Heart right ventricle (tissue), 16 donors: ENCODE results near the gene MREG. TPM values are rescaled to one million over a fixed set of nuclear protein-coding genes. Genes with fewer than 3 reads are reported as not detected.

Experiments used
- ATAC-seq, 8 donors: fragments of 200-7000 bp; cut with Tn5 transposase; one replicate each; pipeline ENCODE4 v1.9.1; 2020; ENCODE audit warnings: mild to moderate bottlenecking in 8 of 8, moderate library complexity in 8 of 8, moderate number of reproducible peaks in 1 of 8
- DNase-seq, 2 donors: peaks; one replicate each; pipeline ENCODE4 v3.0.0-alpha.2; 2020
- H3K27ac ChIP-seq, 10 donors: fragments of 200-600 bp; sonication (generic) in 2 of 10; one replicate each; pipeline versions ENCODE4 v1.5.0 to v1.8.0; 2020 to 2022; ENCODE audit warnings: mild to moderate bottlenecking in 3 of 10
- H3K27me3 ChIP-seq, 7 donors: fragments of 200-600 bp; one replicate each; pipeline ENCODE4 v1.8.0; 2021 to 2022; ENCODE audit warnings: mild to moderate bottlenecking in 2 of 7
- H3K36me3 ChIP-seq, 9 donors: fragments of 200-600 bp; sonication (generic) in 1 of 9; one replicate each; pipeline versions ENCODE4 v1.5.0 to v1.8.0; 2020 to 2022; ENCODE audit warnings: mild to moderate bottlenecking in 2 of 9
- H3K4me1 ChIP-seq, 9 donors: fragments of 200-600 bp; sonication (generic) in 1 of 9; one replicate each; pipeline versions ENCODE4 v1.5.0 to v1.8.0; 2020 to 2022; ENCODE audit warnings: mild to moderate bottlenecking in 4 of 9
- H3K4me3 ChIP-seq, 10 donors: fragments of 200-600 bp; sonication (generic) in 2 of 10; one replicate each; pipeline versions ENCODE4 v1.5.0 to v1.8.0; 2020 to 2022; ENCODE audit warnings: mild to moderate bottlenecking in 7 of 10, moderate library complexity in 2 of 10
- H3K9me3 ChIP-seq, 11 donors: fragments of 200-600 bp in 10 of 11; sonication (generic) in 2 of 11; one replicate each; pipeline versions ENCODE4 v1.5.0 to v1.8.0; 2013 to 2022; ENCODE audit warnings: mild to moderate bottlenecking in 2 of 11, control low read depth in 1 of 11, moderate library complexity in 1 of 11
- WGBS, 2 donors: extraction: QIAGEN DNeasy Blood & Tissue Kit; methylation state at CpG; one replicate each; pipeline ENCODE4 v1.1.7; 2013; ENCODE audit warnings: inconsistent platforms in 1 of 2; 5-methylcytosine and 5-hydroxymethylcytosine counted together
- intact Hi-C, 10 donors: fragments of 100-400 bp; cut with DNase I; formaldehyde crosslinking; loops; one replicate each; pipeline versions ENCODE4 v1.11.1 to v1.14.2; 2022
- polyA plus RNA-seq, 2 donors: library from polyadenylated mRNA; stranded (reverse); fragments of 200-250 nt; gene quantifications; one replicate each; pipeline ENCODE4 v1.2.3, GENCODE V29; 2013
- total RNA-seq, 10 donors: library from RNA; stranded (reverse); fragmentation: NEBNext Ultra II Directional in 3 of 10; extraction: Animal tissue kit (Norgen Biotek cat#: 25700) in 3 of 10; gene quantifications; one replicate each; pipeline versions ENCODE4 v1.2.1 to v1.2.4, GENCODE V29; 2021 to 2023
- TF ChIP-seq, protein P1 (sequence below), 9 donors: fragments of 200-600 bp; sonication (generic) in 2 of 9; IDR thresholded peaks; one replicate each; pipeline versions ENCODE4 v1.5.0 to v1.8.0; 2021 to 2022; ENCODE audit warnings: antibody characterized with exemption in 9 of 9, mild to moderate bottlenecking in 5 of 9, moderate library complexity in 1 of 9
- donor health status: Arrhythmogenic right ventricular cardiomyopathy.
- donor health status: ischemic (EF 13 %, LVEDD 7.1; RV severe dilation, severe dysfunction).
- donor health status: healthy with polysubstance abuse.
- donor health status: DM: no; HTN: yes; CAD: no.
- donor health status: DM: no; HTN: no; CAD: no.
- donor health status: ischemic (EF 25% LVEDD 6.9; RV normal size, moderate dysfunction).
- donor health status: ischemic (EF 25% LVEDD 5.7; RV mildly dilated, moderate dysfunction).
- donor health status: healthy.
- donor health status: DM: yes; HTN: yes; CAD: no.
- donor health status: Ischemic cardiomyopathy.
- donor health status: ischemic (EF 35%, LVEDD 5.7; RV mildly dilated, moderate dysfunction).
- donor health status: nonischemic (EF 11% LVEDD 7.7; RV severe dilation, severe dysfunction).
- donor health status: DM: yes; HTN: yes; CAD: no.
- donor health status: PGD.
- donor health status: ischemic (EF 29% LVEDD 5.4; RV normal size, mild dysfunction).
- donor health status: nonischemic (EF 23%, LVEDD 6.1; RV moderate dilation, normal function).

MREG gene
- total and polyA plus RNA-seq, 12 donors = 0.13 to 1.5 (median 0.38) TPM

DNA sequence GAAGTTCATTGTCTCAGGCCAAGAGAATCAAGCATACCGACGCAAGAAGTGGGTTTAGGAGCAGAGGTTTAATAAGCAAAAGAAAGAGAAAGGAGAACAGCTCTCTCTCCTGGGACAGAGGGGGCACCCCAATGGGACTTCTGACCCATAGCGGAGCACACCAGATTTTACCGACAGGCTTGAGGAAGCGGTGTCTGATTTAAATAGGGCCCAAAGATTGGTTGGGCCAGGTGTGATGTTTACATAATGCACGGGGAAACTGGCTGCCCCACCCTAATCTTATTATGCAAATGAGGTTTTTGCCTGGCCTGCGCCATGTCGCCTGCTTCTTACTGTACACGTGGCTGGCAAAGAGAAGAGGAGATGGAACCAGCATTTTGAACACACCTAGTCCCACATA is 106.2 kb downstream of the MREG start:
- TF ChIP-seq, protein P1, sequence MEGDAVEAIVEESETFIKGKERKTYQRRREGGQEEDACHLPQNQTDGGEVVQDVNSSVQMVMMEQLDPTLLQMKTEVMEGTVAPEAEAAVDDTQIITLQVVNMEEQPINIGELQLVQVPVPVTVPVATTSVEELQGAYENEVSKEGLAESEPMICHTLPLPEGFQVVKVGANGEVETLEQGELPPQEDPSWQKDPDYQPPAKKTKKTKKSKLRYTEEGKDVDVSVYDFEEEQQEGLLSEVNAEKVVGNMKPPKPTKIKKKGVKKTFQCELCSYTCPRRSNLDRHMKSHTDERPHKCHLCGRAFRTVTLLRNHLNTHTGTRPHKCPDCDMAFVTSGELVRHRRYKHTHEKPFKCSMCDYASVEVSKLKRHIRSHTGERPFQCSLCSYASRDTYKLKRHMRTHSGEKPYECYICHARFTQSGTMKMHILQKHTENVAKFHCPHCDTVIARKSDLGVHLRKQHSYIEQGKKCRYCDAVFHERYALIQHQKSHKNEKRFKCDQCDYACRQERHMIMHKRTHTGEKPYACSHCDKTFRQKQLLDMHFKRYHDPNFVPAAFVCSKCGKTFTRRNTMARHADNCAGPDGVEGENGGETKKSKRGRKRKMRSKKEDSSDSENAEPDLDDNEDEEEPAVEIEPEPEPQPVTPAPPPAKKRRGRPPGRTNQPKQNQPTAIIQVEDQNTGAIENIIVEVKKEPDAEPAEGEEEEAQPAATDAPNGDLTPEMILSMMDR (IDR thresholded peaks at IDR 0.05) = no peak
- Histone ChIP-seq H3K36me3 (no peaks in the 10 kb centered on the region), H3K4me3 (no peak overlapping the region), H3K4me1 (peaks cover 0 to 20% (median 0%) of the 10 kb centered on the region in 9 donors), H3K27ac (no peak overlapping the region), H3K27me3 (no peaks in the 10 kb centered on the region), H3K9me3 (peaks cover 0 to 15% (median 0%) of the 10 kb centered on the region in 11 donors)
- ATAC-seq (no peak), DNase-seq (no peak)
- intact Hi-C loops = no loop called here
- 91 to 93% methylated on average over 9 of the region's 9 CpGs for WGBS, 2 donors

DNA sequence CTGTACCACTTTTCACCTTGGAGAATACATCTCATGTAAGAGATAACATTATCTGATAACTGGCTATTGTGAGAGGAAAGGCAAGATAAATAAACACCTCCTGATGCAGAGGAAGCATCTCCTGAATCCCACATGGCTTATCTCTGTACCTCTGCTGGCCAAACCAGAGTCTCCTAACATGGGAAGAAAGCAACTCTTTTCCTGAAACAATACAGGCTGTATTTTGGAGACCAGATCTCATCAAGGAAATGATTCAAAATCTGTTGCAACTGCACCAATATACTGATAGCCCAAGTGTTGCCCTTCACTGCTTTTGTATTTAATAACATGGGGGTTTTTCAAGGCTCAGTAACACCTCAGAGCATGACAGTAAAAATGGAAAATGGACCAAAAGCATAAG is 106.9 kb downstream of the MREG start:
- H3K4me3 ChIP-seq = no peak overlapping the region
- H3K36me3 ChIP-seq = no peaks in the 10 kb centered on the region
- peaks cover 0 to 21% (median 0%) of the 10 kb centered on the region in 9 donors for H3K4me1 ChIP-seq
- ATAC-seq (no peak), DNase-seq (no peak)
- peaks cover 0 to 12% (median 0%) of the 10 kb centered on the region in 11 donors for H3K9me3 ChIP-seq
- no peak overlapping the region for H3K27ac ChIP-seq
- H3K27me3 ChIP-seq = no peaks in the 10 kb centered on the region
- intact Hi-C loops = no loop called here
- TF ChIP-seq, protein P1 (IDR thresholded peaks at IDR 0.05) = no peak

DNA sequence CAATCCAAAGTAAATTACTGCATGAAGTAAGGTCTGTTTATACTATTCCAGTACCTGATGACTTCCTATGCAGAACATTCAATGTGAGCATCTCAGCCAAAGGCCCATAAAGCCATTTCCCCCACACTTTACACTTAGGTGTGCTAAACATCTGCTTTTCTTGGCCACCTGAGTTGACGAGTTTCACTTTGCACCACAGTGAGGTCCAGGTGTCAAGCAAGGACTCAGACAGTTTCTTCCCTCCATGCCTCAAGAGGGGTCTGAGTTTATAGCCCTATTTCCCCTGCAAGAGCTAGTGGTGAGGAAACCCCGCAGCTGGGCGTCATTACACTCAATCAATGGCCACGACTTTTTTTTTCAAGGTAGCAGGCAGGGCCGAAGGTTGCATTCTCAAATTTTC is 107.7 kb downstream of the MREG start:
- Histone ChIP-seq H3K27ac (no peak overlapping the region), H3K9me3 (peaks cover 0 to 4% (median 0%) of the 10 kb centered on the region in 11 donors), H3K4me1 (peaks cover 0 to 29% (median 0%) of the 10 kb centered on the region in 9 donors), H3K36me3 (no peaks in the 10 kb centered on the region), H3K27me3 (no peaks in the 10 kb centered on the region), H3K4me3 (no peak overlapping the region)
- DNase-seq (no peak), ATAC-seq (no peak)
- TF ChIP-seq, protein P1 (IDR thresholded peaks at IDR 0.05) = no peak
- intact Hi-C loops = no loop called here
- WGBS, 2 donors = 67 to 85% methylated on average over 5 of the region's 5 CpGs

DNA sequence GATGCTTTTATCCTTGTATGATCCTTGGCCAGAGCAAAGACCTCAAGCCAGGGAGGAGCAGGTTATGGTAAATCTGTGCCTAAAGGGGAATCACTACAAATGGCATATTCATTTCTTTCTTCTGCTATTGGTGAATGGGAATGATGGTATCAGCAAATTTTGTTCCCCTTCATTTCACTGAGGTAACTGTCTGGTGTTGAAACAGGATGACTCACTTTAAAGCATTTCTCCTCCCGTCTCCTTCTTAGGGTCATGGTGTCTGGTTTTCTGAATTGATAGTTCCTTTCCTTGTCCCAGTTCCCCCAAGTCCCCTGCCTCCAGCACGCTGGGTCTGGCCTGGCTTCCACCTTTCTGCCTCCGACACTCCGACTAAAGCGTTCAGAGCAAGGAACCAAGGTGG is 109.2 kb downstream of the MREG start:
- TF ChIP-seq, protein P1 (IDR thresholded peaks at IDR 0.05) = no peak
- intact Hi-C loops = no loop called here
- no peaks in the 10 kb centered on the region for H3K27me3 ChIP-seq
- no peaks in the 10 kb centered on the region for H3K9me3 ChIP-seq
- H3K36me3 ChIP-seq = no peaks in the 10 kb centered on the region
- no peak overlapping the region for H3K4me3 ChIP-seq
- H3K27ac ChIP-seq = peak overlapping the region in 1 of 10 donors; percentile 59
- 86 to 90% methylated on average over 5 of the region's 5 CpGs for WGBS, 2 donors
- ATAC-seq = peak in 1 of 8 donors; percentile 70
- DNase-seq = no peak
- H3K4me1 ChIP-seq = peaks cover 0 to 45% (median 0%) of the 10 kb centered on the region in 9 donors
